ENCODE measurements around the gene CLEC4F. TPM values are rescaled to one million over a fixed set of nuclear protein-coding genes. Genes with fewer than 3 reads are reported as not detected.

Gene CLEC4F
- total and polyA plus RNA-seq, 2 of the 13 experiments (the other 11 are each of a cell fraction or from before 2014, with no cell fraction given): 0.12 to 0.13 TPM

- TF ChIP-seq HOXA3 (CRISPR knock-in tag; IDR thresholded peaks at IDR 0.05) (no peak), SKI (IDR thresholded peaks at IDR 0.05; ENCODE audit: partially characterized antibody) (no peak), RXRB (CRISPR knock-in tag; IDR thresholded peaks at IDR 0.05; ENCODE audit: borderline replicate concordance) (peak; percentile 37; the same call in 1 of the 2 replicates), HIVEP1 (CRISPR knock-in tag; IDR thresholded peaks at IDR 0.05) (no peak), KMT2B (CRISPR knock-in tag; IDR thresholded peaks at IDR 0.05) (peak; percentile 55; the same call in 1 of the 2 replicates), ZBTB49 (CRISPR knock-in tag; IDR thresholded peaks at IDR 0.05; ENCODE audit: borderline replicate concordance) (no peak), ATF3 (CRISPR knock-in tag; IDR thresholded peaks at IDR 0.05) (no peak), ZNF557 (CRISPR knock-in tag; IDR thresholded peaks at IDR 0.05) (no peak), GLI4 (CRISPR knock-in tag; IDR thresholded peaks at IDR 0.05; ENCODE audit: borderline replicate concordance) (no peak), ZNF850 (CRISPR knock-in tag; conservative IDR thresholded peaks at IDR 0.05) (no peak), SSRP1 (CRISPR knock-in tag; IDR thresholded peaks at IDR 0.05) (0 out of 2 replicates have a peak, but pooled peaks have one; percentile 38), ELF1 (CRISPR knock-in tag; IDR thresholded peaks at IDR 0.05) (0 out of 2 replicates have a peak, but pooled peaks have one; percentile 39), DRAP1 (CRISPR knock-in tag; IDR thresholded peaks at IDR 0.05) (peak; percentile 43; the same call in 1 of the 2 replicates), ZNF839 (CRISPR knock-in tag; IDR thresholded peaks at IDR 0.05; ENCODE audit: borderline replicate concordance) (peak; percentile 69; the same call in 1 of the 2 replicates), TIGD3 (CRISPR knock-in tag; IDR thresholded peaks at IDR 0.05; ENCODE audit: borderline replicate concordance) (no peak), LRRFIP1 (CRISPR knock-in tag; conservative IDR thresholded peaks at IDR 0.05) (no peak), ZNF841 (CRISPR knock-in tag; IDR thresholded peaks at IDR 0.05; ENCODE audit: borderline replicate concordance) (no peak), TCF12 (IDR thresholded peaks at IDR 0.05) (no peak), TCF12 (CRISPR knock-in tag; IDR thresholded peaks at IDR 0.05) (no peak), MAX (IDR thresholded peaks at IDR 0.05) (peak; percentile 42; the same call in 1 of the 2 replicates), ZNF496 (CRISPR knock-in tag; IDR thresholded peaks at IDR 0.05; ENCODE audit: insufficient replicate concordance) (no peak), ESRRA (CRISPR knock-in tag; IDR thresholded peaks at IDR 0.05; ENCODE audit: low read depth) (no peak)
These were observed 30.9 kb downstream of the CLEC4F start (continued) for GRCh38 chr2:70789304-70790135.

Measured in HepG2 (cell line).